Tibial nerve (tissue), 4 donors: Measurements from ENCODE around the gene DNAH3. TPM values are rescaled to one million over a fixed set of nuclear protein-coding genes. Genes with fewer than 3 reads are reported as not detected.

Source experiments
- DNase-seq, 2 donors: peaks; one replicate each; pipeline ENCODE4 v3.0.0-alpha.2; 2019; ENCODE audit warnings: low spot score in 2 of 2
- H3K27ac ChIP-seq, 4 donors: fragments of 200-600 bp; sonication (generic) in 3 of 4; one replicate each; pipeline ENCODE4 v1.5.1; 2017 to 2019; ENCODE audit warnings: mild to moderate bottlenecking in 1 of 4
- H3K27me3 ChIP-seq, 2 donors: fragments of 200-600 bp; sonication (generic) in 1 of 2; one replicate each; pipeline versions ENCODE4 v1.5.1 to v1.6.0; 2017 to 2019
- H3K36me3 ChIP-seq, 3 donors: fragments of 200-600 bp; sonication (generic); one replicate each; pipeline ENCODE4 v1.5.1; 2018 to 2019
- H3K4me1 ChIP-seq, 4 donors: fragments of 200-600 bp; sonication (generic) in 3 of 4; one replicate each; pipeline ENCODE4 v1.5.1; 2017 to 2019
- H3K4me3 ChIP-seq, 4 donors: fragments of 200-600 bp; sonication (generic) in 3 of 4; one replicate each; pipeline ENCODE4 v1.5.1; 2017 to 2019; ENCODE audit warnings: mild to moderate bottlenecking in 1 of 4, moderate library complexity in 1 of 4
- H3K9me3 ChIP-seq, 4 donors: fragments of 200-600 bp; sonication (generic) in 3 of 4; one replicate each; pipeline ENCODE4 v1.5.1; 2017 to 2019
- CTCF ChIP-seq, 5 experiments: fragments of 200-600 bp in 3 of 5; fragments of 450-650 bp in 2 of 5; sonication (generic) in 3 of 5; IDR thresholded peaks; one replicate each; pipeline ENCODE4 v1.5.1; 2016 to 2019; ENCODE audit warnings: antibody characterized with exemption in 5 of 5, mild to moderate bottlenecking in 3 of 5, moderate library complexity in 2 of 5
- EP300 ChIP-seq, 2 donors: sonication (generic); formaldehyde crosslinking; IDR thresholded peaks; one replicate each; pipeline ENCODE4 v1.6.1; 2017; ENCODE audit warnings: antibody characterized with exemption in 2 of 2, mild to moderate bottlenecking in 1 of 2
- POLR2A ChIP-seq, 2 donors: fragments of 450-650 bp; IDR thresholded peaks; one replicate each; pipeline ENCODE4 v1.6.1; 2017; ENCODE audit warnings: antibody characterized with exemption in 2 of 2, mild to moderate bottlenecking in 2 of 2, moderate library complexity in 2 of 2
- WGBS, 2 donors: methylation state at CpG; one replicate each; pipeline ENCODE4 v1.1.5; 2018; 5-methylcytosine and 5-hydroxymethylcytosine counted together
- total RNA-seq, 4 donors: library from RNA; depleted of rRNA; stranded (reverse); fragments of >200 nt; gene quantifications; one replicate each; pipeline ENCODE4 v1.1.0, GENCODE V29; 2016

Gene DNAH3
- total RNA-seq, 4 donors from 2014 or later = not detected

DNA sequence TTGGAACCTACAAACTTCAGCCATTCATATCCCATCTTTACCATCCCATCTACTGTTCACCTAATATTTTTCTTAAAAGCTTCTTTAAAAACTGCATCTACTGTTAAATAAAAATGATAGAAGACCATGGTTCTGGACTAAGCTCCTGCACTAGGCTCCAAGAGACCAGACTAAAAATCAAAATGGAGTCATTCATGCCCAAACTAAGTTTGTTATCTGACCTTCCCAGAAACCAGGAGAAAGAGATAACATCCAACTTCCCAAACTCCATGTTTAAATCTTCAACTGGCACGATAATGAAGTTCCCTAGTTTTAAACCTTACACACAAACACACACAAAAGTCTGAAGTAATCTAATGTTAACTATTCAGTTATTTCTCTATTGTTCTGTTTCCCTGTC is 264.3 kb downstream of the DNAH3 start:
- TF ChIP-seq EP300 (IDR thresholded peaks at IDR 0.05) = no peak
- TF ChIP-seq POLR2A (IDR thresholded peaks at IDR 0.05) = no peak
- TF ChIP-seq CTCF (IDR thresholded peaks at IDR 0.05) = no peak
- Histone ChIP-seq H3K27ac (no peak overlapping the region), H3K4me1 (peaks cover 0 to 76% (median 22%) of the 10 kb centered on the region in 4 donors), H3K9me3 (no peaks in the 10 kb centered on the region), H3K36me3 (peaks cover 0 to 4% (median 0%) of the 10 kb centered on the region in 3 donors), H3K27me3 (no peaks in the 10 kb centered on the region), H3K4me3 (no peak overlapping the region)
- 29 to 82% methylated on average over 1 of the region's 1 CpG for WGBS, 2 donors
- no peak for DNase-seq

DNA sequence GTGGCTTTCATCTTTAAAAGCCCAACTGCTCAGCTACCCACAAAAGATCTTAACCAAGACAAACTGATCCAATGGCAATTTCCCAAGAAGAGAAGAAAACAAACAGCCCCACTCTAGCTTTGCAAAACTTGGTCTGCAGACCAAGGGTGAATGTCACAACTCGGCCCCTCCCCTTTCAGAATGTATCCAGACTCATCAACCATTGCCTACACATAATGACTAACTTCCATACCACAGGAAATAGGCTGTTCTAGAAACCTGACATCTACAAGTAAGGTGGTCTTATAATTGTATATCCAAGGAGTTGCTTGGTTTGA is 266.4 kb downstream of the DNAH3 start:
- TF ChIP-seq POLR2A (IDR thresholded peaks at IDR 0.05) (no peak), CTCF (IDR thresholded peaks at IDR 0.05) (no peak), EP300 (IDR thresholded peaks at IDR 0.05) (no peak)
- no peak for DNase-seq
- peaks cover 0 to 80% (median 28%) of the 10 kb centered on the region in 4 donors for H3K4me1 ChIP-seq
- H3K27ac ChIP-seq = peak overlapping the region in 2 of 4 donors; percentile 63 to 75
- no peaks in the 10 kb centered on the region for H3K36me3 ChIP-seq
- H3K27me3 ChIP-seq = no peaks in the 10 kb centered on the region
- no peaks in the 10 kb centered on the region for H3K9me3 ChIP-seq
- WGBS, 2 donors = 57% methylated on average over 1 of the region's 1 CpG
- H3K4me3 ChIP-seq = no peak overlapping the region

DNA sequence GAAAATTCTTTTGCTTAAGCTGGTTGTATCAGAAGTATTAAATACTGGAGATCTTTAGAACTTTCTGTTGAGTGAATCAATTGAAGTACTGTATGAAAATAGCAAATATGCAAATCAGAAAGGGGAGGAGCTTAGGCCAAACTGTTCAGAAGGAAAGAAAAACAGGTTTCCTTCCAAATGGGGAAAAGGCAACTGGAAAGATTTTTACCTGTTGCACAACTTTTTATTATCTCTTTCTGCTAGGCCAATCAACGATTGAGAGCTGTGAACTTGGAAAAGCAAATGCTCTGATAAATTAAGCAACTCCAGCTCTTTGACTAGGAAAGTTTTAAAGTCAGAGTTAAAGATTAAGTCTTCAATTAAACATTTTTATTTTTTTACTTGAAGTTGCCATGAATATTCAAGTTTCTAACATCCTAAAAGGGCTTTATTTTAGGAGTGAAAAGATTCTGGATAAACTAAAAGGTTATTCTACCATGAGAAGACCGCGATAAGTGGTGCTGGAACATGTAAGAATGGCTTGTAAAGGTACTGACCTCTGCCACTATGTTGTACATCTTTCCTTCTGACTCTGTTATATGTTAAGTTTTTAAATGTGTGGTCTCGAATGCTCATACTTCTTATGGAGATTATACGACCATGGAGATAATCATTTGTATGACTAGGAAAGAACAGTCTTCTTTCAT is 266.9 kb downstream of the DNAH3 start:
- WGBS, 2 donors = 71 to 77% methylated on average over 5 of the region's 5 CpGs
- Histone ChIP-seq H3K27ac (peak overlapping the region in 2 of 4 donors; percentile 63 to 75), H3K4me1 (peaks cover 0 to 83% (median 31%) of the 10 kb centered on the region in 4 donors), H3K9me3 (no peaks in the 10 kb centered on the region), H3K4me3 (no peak overlapping the region), H3K27me3 (no peaks in the 10 kb centered on the region), H3K36me3 (no peaks in the 10 kb centered on the region)
- DNase-seq = no peak
- no peak for TF ChIP-seq CTCF (IDR thresholded peaks at IDR 0.05)
- peak in 1 of 2 donors; percentile 11 for TF ChIP-seq EP300 (IDR thresholded peaks at IDR 0.05)

Other genes with a start within 250 kb of the DNAH3 start
- gene LDAF1, start 7.8 kb upstream of the DNAH3 start, total RNA-seq = 10 to 100 TPM; 24.3 to 57.0 (median 39.3) TPM
- gene ZP2, start 60.7 kb upstream of the DNAH3 start, total RNA-seq = not detected
- gene ANKS4B, start 82.9 kb upstream of the DNAH3 start, total RNA-seq = under 1 TPM in 1 of 4 donors, not detected in 3; 0.20 TPM
- not detected for gene CRYM, start 127.4 kb upstream of the DNAH3 start, total RNA-seq